Neural crest cell (in vitro differentiated cells): ENCODE results near the gene ELF3. TPM values are rescaled to one million over a fixed set of nuclear protein-coding genes. Genes with fewer than 3 reads are reported as not detected.

Experiments used
- DNase-seq: peaks from one replicate; pipeline ENCODE4 v3.0.0; 2021; ENCODE audit warnings: low read depth, mixed read lengths, low spot score
- H3K27ac Mint-ChIP-seq: one replicate; pipeline ENCODE4 v1.8.0; 2021; ENCODE audit warnings: mild to moderate bottlenecking, mixed read lengths; ENCODE audit not compliant: unreplicated experiment
- H3K27me3 Mint-ChIP-seq: 2 replicates; pipeline ENCODE4 v1.8.0; 2021; ENCODE audit warnings: low read depth, mild to moderate bottlenecking, mixed read lengths
- H3K36me3 Mint-ChIP-seq: 2 replicates; pipeline ENCODE4 v1.8.0; 2021; ENCODE audit warnings: low read depth, mild to moderate bottlenecking, mixed read lengths
- H3K4me1 Mint-ChIP-seq: 2 replicates; pipeline ENCODE4 v1.8.0; 2021; ENCODE audit warnings: mixed read lengths
- H3K4me3 Mint-ChIP-seq: one replicate; pipeline ENCODE4 v1.8.0; 2021; ENCODE audit warnings: mild to moderate bottlenecking, mixed read lengths
- H3K9me3 Mint-ChIP-seq: 2 replicates; pipeline ENCODE4 v1.8.0; 2021; ENCODE audit warnings: mixed read lengths
- total RNA-seq: library from RNA; stranded (reverse); gene quantifications from 2 replicates; pipeline ENCODE4 v1.2.1, GENCODE V29; 2021
- TF ChIP-seq, protein P1 (sequence below): fragments of 200-600 bp; sonication (generic); conservative IDR thresholded peaks from 2 replicates; pipeline ENCODE4 v1.5.0; 2021; ENCODE audit warnings: antibody characterized with exemption, mild to moderate bottlenecking

The ELF3 gene
- total RNA-seq, 1 donor from 2014 or later = 0.19 TPM

DNA sequence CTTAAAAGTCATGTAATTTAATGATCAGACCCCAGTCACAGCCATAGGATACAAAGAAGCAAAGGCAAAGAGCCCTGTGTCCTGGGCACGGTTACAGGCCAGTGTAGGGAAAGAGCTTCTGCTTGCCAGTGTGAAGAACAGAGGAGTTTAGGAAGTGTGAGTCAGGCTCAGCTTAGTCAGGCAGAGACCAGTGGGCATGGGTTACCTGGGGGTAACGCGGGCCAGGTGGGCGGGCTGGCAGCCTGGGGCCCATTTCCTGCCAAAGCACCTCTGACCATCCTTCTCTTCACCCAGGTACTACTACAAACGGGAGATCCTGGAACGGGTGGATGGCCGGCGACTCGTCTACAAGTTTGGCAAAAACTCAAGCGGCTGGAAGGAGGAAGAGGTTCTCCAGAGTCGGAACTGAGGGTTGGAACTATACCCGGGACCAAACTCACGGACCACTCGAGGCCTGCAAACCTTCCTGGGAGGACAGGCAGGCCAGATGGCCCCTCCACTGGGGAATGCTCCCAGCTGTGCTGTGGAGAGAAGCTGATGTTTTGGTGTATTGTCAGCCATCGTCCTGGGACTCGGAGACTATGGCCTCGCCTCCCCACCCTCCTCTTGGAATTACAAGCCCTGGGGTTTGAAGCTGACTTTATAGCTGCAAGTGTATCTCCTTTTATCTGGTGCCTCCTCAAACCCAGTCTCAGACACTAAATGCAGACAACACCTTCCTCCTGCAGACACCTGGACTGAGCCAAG, 4.7 kb downstream of the ELF3 start:
- DNase-seq = no peak
- peaks cover 13% of the 10 kb centered on the region for H3K4me1 Mint-ChIP-seq

DNA sequence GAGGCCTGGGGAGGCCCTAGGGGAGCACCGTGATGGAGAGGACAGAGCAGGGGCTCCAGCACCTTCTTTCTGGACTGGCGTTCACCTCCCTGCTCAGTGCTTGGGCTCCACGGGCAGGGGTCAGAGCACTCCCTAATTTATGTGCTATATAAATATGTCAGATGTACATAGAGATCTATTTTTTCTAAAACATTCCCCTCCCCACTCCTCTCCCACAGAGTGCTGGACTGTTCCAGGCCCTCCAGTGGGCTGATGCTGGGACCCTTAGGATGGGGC, 5.2 kb downstream of the ELF3 start:
- no peak overlapping the region for H3K4me3 Mint-ChIP-seq
- no peaks in the 10 kb centered on the region for H3K9me3 Mint-ChIP-seq
- DNase-seq = no peak
- H3K27ac Mint-ChIP-seq = no peak overlapping the region
- H3K36me3 Mint-ChIP-seq = no peaks in the 10 kb centered on the region
- TF ChIP-seq, protein P1, sequence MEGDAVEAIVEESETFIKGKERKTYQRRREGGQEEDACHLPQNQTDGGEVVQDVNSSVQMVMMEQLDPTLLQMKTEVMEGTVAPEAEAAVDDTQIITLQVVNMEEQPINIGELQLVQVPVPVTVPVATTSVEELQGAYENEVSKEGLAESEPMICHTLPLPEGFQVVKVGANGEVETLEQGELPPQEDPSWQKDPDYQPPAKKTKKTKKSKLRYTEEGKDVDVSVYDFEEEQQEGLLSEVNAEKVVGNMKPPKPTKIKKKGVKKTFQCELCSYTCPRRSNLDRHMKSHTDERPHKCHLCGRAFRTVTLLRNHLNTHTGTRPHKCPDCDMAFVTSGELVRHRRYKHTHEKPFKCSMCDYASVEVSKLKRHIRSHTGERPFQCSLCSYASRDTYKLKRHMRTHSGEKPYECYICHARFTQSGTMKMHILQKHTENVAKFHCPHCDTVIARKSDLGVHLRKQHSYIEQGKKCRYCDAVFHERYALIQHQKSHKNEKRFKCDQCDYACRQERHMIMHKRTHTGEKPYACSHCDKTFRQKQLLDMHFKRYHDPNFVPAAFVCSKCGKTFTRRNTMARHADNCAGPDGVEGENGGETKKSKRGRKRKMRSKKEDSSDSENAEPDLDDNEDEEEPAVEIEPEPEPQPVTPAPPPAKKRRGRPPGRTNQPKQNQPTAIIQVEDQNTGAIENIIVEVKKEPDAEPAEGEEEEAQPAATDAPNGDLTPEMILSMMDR = no peak
- peaks cover 4% of the 10 kb centered on the region for H3K27me3 Mint-ChIP-seq
- peaks cover 8% of the 10 kb centered on the region for H3K4me1 Mint-ChIP-seq

More for the DNA sequence above, 4.7 kb downstream of the ELF3 start:
- Mint-ChIP-seq H3K36me3 (no peaks in the 10 kb centered on the region), H3K4me3 (no peak overlapping the region), H3K9me3 (no peaks in the 10 kb centered on the region), H3K27me3 (peaks cover 4% of the 10 kb centered on the region), H3K27ac (no peak overlapping the region)
- TF ChIP-seq, protein P1 = no peak

DNA sequence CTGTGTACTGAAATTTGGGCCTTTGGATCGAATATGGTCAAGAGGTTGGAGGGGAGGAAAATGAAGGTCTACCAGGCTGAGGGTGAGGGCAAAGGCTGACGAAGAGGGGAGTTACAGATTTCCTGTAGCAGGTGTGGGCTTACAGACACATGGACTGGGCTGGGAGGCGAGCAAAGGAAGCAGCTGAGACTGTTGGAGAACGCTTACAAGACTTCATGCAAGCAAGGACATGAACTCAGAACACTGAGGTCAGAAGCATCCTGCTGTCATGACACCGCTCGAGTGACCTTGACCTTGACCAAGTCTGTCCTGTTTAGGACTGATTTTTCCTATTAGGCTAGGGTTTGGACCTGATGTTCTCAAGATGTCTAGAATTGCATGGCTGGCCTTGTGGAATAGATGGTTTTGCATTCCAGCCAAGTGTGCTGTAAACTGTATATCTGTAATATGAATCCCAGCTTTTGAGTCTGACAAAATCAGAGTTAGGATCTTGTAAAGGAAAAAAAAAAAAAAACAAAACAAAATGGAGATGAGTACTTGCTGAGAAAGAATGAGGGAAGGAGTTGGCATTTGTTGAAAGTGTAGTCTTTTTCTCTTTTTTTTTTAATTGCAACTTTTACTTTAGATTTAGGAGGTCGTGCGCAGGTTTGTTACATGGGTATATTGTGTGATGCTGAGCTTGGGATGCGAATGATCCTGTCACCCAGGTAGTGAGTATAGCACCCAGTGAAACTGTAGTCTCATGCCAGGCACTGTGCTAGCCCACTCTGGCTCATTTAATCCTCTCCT, 5.8 kb downstream of the ELF3 start:
- Mint-ChIP-seq H3K9me3 (no peaks in the 10 kb centered on the region), H3K36me3 (no peaks in the 10 kb centered on the region), H3K27me3 (peaks cover 4% of the 10 kb centered on the region), H3K4me1 (peaks cover 6% of the 10 kb centered on the region), H3K4me3 (no peak overlapping the region), H3K27ac (peak overlapping the region; percentile 13)
- no peak for DNase-seq
- TF ChIP-seq, protein P1 = no peak

DNA sequence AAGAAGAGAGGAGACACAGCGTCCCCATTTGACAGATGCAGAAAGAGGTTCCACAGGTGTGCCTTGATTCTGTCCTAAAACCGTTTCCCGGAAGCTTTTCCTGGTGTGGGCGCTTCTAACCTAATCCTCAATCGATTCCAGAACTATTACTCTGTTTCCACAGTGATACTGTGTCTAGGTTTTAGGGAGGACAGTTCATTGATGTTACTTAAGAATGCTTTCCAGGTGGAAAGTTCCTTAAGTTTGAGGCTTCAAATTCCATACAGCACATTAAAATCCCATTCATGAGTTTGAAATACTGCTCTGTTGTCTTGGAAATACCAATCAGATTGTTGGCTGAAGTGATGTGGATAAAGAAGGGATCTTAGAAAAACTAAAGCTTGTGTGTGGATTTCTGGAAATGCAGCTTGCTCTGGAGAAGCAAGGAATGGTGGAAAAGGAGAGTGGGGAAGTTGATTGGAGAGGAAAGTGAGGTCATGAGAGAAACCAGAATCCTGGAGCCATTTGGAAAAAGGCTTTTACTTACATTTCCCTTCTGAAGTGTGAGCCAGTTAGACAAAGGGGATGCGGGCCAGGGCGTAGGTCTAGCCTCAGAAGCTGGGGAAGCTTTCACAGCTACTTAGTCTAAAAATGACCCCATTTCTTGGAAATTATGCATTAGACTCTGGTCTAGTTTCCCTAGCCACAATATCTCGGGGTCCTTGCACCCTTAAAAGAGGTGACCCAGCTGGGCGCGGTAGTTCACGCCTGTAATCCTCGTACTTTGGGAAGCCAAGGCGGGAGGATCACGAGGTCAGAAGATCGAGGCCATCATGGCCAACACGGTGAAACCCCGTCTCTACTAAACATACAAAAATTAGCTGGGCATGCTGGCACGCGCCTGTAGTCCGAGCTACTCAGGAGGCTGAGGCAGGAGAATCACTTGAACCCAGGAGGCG, 6.7 kb downstream of the ELF3 start:
- H3K4me1 Mint-ChIP-seq = peaks cover 6% of the 10 kb centered on the region
- H3K27me3 Mint-ChIP-seq = peaks cover 4% of the 10 kb centered on the region
- H3K36me3 Mint-ChIP-seq = no peaks in the 10 kb centered on the region
- H3K4me3 Mint-ChIP-seq = no peak overlapping the region
- TF ChIP-seq, protein P1 = no peak
- H3K9me3 Mint-ChIP-seq = no peaks in the 10 kb centered on the region
- no peak for DNase-seq
- no peak overlapping the region for H3K27ac Mint-ChIP-seq

DNA sequence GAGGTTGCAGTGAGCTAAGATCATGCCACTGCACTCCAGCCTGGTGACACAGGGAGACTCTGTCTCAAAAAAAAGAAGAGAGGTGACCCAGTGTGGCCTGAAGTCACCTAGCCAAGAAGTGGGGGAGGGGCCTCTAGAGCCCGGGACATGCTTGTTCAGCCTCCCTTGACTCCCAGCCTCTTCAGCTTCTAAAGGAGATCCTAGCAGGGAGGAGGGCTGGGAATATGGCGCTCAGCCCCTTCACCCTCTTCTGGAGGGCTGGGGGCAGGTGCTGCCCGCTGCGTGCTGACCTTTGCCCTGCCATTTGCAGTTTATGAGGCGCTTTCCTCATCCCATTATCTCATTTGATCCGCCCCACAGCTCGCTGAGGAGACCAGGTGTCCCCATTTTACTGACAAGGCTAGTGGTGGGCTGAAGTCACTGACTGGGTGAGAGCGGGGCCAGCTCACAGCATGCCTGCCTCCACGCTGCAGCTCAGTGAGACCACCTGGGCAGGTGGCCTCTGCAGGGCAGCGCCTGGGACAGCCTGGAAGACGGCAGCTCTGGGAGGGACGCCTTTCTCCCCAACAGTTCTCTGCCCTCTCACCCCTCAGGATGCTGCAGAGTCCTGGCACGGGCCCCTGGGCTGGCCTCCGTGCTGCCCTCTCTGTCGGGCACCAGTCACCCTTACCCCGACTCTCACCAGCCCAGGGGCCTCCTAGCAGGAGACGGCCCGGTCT, 7.5 kb downstream of the ELF3 start:
- no peaks in the 10 kb centered on the region for H3K36me3 Mint-ChIP-seq
- H3K4me3 Mint-ChIP-seq = no peak overlapping the region
- TF ChIP-seq, protein P1 = no peak
- DNase-seq = no peak
- peaks cover 4% of the 10 kb centered on the region for H3K27me3 Mint-ChIP-seq
- H3K9me3 Mint-ChIP-seq = no peaks in the 10 kb centered on the region
- peaks cover 6% of the 10 kb centered on the region for H3K4me1 Mint-ChIP-seq
- no peak overlapping the region for H3K27ac Mint-ChIP-seq
